GM19025 (cell line): Measurements from ENCODE around the gene KCNJ18.
"Not testable (repeated sequence)": the region's sequence is repeated elsewhere in the genome, so short reads cannot be mapped to it uniquely, and the experiment has no call there.

Experiments
- ATAC-seq: cut with Tn5 transposase; IDR thresholded peaks from one replicate; pipeline ENCODE4 v1.9.1; 2021; ENCODE audit warnings: mild to moderate bottlenecking, low read depth, moderate library complexity; ENCODE audit not compliant: unreplicated experiment

The KCNJ18 gene

DNA sequence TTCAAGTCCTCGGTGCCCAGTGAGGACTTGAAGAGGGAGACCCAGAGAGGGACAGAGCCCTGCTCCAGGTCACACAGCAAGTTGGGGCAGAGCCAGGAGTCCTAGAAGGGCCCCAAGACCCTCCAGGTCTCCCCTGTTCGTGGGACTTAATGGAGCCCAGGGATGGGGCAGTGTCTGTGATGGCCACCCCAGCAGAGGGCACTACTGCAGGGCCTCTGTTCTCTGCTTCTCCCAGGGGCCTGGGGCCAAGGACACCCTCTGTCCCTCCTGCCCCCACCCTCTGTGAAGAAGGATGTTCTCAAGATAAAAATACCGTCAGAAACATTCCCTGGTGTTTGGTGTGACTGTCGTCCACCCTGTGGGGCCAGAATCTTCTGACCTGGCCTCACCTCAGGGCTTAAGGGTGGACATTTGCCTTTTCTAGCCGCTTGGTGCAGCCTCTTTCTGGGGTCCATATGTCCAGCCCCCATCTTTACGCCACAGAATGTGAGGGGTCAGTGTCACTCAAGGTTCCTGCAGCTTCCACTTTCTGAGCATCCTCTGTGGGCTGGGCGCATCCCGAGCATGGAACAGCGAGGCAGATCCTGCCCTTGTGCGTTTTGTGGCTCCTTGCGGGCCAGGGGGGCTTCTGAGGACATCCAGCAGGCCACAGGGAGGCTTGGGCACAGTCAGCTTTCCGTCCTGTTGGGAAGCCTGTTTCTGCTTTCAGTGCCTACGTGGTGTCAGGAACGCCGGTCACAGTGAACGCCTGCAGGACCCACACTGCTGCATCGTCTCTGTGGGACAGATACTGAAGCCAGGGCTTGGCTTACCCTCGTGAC lies at the start of gene KCNJ18:
Gene KCNJ18 (plus strand): TSS at position 641 of the 821 bp plus-strand sequence. CDS start 10,264 bp downstream, outside the sequence.
- not testable (repeated sequence) for ATAC-seq

DNA sequence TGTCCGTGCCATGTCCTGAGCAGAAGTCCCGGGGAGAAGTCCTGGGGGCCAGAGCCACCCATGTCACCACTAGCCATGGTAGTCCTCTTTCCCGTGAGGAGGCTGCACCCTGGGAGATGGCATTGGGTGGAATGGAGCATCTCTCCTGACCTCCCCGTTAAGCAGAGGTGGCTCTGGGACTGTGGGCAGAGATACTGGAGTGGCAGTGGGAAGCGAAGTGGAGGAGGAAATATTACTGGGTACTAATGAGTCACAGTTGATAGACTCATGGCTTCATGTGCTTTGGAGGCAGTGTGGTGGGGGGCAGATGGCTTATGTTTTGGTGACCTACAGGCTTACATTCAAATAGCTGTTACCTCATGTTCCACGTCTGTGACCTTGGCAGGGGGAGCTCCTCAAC lies 44.2 kb upstream of the KCNJ18 start:
- not testable (repeated sequence) for ATAC-seq

DNA sequence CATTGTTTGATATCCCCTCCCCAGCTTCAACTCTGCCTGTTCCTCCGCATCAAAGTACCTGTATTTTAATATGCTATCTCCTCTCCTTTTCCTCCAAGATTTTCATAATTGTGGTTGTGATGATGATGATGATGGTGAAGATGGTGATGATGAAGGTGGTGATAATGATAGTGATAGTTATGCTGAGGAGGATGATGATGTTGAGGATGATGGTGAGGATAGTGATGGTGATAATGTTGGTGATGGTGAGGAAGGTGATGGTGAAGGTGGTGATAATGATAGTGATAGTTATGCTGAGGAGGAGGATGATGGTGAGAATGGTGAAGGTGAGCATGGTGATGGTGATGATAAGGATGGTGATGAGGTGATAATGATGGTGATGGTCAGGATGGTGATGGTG lies 42.3 kb upstream of the KCNJ18 start:
- ATAC-seq: not testable (repeated sequence)

DNA sequence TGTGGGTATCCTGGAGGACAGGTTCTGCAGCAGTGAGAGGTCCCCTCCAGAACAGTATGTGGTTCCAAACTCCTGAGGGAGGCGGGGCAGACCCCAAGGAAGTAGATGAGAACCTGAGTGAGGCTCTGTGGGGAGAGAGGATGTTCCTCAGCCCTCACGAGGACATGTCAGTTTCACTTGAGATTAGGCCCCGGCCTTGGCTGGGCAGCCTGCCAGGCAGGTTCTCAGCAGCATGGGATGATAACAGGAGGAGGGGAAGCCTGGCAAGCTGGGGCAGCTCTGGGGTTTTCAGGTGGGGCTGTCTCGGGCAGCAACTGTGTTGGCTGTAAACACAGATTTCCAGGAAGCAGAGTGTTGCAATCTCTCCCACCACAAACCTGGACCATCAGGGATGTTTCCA lies 40.3 kb upstream of the KCNJ18 start:
- ATAC-seq: not testable (repeated sequence)

DNA sequence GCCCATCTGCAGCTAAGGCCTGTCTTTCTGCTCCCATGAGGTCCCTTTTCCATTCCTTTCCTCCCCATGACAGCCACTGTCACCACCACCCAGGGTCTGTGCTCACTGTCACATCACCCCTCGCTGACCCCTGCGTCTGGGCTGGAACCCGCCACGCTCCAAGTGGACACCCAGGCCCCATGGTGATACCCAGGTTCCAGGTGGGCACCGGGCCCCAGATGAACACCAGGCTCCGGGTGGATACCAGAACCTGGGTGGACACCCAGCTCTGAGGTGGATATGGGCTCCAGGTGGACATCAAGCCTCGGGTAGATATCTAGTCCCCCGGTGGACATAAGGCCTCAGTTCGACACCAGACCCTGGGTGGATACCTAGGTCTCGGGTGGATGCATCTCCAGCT lies 39.1 kb upstream of the KCNJ18 start:
- not testable (repeated sequence) for ATAC-seq

DNA sequence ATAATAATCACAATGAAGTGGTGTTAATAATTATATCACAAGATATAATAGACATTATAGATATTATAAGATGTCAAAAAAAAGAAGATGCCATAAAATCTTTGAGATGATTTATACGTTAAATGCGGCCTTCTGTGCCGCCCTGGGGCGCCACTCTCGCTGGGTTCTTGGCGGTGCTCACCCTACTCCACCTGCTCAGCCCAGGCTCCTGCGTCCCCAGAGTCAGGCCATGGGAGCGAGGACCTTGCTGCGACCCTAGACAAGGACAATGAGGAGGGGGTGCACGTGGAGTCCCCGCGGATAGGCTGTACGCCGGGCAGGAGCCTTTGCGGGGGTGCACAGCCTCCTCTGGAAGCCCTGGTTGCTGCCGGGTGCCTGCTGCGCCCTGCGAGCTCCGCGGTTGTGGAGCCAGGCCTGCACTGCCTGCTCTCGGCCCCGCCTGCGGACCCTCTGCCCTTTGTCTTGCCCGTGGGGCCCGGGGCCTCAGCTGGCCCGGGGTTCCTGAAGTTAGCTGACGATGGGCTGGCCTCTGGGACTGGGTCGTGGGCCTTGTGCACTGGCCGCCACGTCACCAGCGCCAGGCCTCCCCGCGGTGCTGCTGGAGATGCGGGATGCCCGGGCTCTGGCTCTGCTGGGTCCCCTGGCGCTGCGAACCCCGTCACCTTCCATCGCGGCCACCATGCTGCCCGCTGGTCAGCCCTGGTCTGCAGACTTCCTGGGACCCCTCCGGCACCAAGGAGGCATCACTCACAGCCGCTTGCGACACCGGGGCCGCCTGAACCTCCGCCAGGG lies 35.6 kb upstream of the KCNJ18 start:
- not testable (repeated sequence) for ATAC-seq

DNA sequence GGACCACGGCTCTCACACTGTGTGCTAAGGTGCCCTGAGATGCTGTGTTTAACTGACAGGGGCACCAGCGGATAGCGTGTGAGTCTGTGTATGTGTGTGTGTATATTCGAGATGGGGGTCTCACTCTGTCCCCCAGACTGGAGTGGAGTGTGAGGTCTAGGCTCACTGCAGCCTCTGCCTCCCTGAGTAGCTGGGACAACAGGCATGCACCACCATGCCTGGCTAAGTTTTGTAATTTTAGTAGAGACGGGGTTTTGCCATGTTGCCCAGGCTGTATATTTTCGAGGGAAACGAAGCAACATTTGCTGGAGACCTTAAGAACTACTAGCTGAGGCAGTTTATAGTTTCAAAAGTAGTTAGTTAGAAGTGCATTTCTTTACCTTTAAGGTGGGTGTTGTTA lies 32.7 kb upstream of the KCNJ18 start:
- not testable (repeated sequence) for ATAC-seq

DNA sequence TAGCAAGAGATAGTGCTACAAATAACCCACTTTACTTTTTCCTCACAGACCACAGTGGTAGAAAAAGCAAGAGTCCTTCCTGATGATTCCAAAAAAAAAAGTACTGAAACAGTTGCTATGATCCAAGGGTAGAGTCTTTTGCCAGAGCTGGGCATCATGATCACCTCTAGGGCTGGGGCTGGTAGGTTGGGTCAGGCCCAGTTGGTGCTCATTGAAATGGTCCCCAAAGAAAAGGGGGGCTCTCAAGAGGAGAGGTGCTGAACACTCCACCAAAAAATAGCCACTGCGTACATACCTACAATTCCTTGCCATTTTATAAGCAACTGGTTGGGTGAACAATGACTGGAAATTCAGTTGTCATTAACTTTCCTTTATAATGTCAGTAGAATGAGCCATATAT lies 30.9 kb upstream of the KCNJ18 start:
- ATAC-seq: not testable (repeated sequence)

DNA sequence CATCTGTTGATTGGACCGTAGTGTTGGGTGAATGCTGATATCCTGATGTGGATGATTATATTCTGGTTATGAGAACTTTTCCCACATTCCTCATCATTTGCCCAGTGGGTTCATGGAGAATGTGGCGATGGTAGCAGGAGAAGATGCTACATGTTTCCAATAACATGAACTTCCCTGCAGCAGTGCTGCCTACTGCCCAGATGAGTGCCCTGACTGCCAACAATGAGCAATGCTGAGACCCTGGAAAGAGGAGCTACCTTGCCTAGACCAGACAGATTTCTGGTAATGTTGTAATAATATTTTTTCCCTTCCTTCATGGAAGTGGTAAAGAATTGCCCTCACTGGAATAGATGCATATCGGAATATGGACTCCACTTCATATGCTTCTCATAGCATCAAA lies 29.2 kb upstream of the KCNJ18 start:
- not testable (repeated sequence) for ATAC-seq

DNA sequence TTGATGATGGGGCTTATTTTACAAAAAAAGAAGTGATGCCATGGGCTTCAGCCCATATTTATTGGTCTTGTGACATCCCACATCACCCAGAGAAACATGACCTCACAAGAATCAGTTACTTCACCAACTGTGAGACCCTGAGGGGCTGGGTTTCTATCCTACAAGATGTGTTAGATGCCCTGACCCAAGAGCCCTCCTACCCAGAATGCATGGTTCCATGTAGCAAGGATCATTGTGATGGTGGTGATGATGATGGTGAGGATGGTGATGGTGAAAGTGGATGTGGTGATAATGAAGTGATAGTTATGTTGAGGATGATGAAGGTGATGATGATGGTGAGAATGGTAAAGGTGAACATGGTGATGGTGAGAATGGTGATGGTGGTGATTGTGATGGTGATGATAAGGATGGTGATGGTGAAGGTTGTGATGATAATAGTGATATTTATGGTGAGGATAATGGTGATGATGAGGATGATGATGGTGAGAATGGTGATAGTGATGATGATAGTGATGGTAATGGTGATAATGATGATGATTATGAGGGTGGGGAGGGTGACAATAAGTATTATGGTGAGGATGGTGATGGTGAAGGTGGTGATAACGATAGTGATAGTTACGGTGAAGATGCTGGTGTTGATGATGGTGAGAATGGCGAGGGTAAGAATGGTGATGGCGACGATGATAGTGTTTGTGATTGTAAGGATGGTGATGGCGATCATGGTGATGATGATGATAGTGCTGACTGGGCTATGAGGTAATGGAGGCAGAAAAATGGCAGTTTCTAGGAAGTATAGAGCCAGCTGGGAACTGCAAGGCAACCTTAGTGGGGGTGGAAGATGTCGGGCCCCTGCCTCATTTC lies 28.5 kb upstream of the KCNJ18 start:
- not testable (repeated sequence) for ATAC-seq

DNA sequence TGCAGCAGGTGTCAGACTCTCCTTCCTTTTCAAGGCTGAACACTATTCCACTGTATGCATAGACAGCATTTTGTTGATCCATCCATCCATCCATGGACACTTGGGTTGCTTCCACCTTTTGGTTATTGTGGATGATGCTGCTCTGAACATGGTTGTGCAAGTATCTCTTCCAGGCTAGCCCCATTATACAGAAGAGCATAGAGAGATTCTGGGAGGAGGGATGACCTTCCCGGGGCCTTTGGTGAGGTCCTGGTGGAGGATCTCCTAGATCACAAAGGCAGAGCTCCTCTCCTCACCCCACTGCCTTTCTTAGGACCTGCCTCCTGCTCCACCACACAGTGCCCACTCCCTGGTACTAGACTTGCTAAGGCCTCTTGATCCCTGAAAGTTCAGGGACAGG lies 27.2 kb upstream of the KCNJ18 start:
- ATAC-seq: not testable (repeated sequence)

DNA sequence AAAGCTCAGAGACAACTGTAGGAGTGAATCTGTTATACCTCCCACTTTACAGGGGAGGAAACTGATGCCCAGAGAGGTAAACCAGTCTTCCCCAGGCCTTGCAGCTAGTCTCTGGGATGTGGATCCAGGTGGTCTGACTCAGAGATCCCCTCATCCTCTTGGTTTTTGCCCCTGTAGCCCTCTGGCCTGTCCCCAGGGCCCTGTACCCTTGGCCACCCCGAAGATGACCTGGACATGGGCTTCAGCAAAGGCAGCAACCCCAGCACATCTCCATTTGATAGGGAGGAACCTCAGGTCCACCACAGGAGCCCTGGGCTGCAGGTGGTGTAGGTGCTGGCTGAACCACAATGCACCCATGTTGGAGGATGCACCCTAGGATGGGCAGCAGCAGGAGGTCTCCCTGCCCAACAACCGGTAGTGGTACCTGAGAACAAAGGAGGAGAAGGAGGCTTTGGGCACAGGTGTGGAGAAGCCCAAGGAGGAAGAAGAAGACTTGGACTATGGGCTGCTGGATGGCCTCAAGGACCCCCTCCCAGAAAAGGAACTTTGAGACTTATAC lies 26.3 kb upstream of the KCNJ18 start:
- ATAC-seq: not testable (repeated sequence)

DNA sequence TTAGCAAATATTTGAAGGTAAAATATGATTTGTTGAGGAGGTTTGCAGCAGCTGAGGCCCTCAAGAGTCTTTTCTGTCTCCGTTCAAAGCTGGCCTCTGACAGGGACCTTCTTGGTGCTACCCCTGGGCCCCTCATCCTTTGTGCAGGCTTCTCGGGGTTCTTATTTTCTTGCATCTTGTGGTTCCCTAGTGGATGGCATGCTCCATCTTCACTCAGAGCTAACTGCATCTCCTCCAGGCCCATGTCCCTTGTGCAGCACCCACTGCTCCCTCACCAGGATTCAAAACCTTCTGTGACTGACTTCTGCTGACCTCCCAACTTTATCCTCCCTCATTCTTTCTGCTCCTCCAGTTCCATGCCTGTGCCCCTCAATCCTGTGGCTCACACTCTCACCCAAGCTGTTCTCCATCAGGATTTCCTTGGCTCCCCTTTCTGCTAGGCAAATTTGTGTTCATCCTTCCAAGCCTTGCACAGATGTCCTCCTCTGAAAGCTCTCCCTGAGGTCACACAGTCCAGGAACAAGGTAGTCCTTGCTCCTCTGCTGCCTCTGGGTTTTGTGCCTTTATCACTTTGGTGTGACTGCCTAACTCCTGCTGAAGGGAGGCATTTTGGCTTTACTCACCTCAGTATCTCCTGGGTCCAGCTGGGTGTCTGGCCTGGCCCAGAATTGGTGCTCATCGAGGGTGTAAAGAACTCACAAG lies 25.5 kb upstream of the KCNJ18 start:
- not testable (repeated sequence) for ATAC-seq

DNA sequence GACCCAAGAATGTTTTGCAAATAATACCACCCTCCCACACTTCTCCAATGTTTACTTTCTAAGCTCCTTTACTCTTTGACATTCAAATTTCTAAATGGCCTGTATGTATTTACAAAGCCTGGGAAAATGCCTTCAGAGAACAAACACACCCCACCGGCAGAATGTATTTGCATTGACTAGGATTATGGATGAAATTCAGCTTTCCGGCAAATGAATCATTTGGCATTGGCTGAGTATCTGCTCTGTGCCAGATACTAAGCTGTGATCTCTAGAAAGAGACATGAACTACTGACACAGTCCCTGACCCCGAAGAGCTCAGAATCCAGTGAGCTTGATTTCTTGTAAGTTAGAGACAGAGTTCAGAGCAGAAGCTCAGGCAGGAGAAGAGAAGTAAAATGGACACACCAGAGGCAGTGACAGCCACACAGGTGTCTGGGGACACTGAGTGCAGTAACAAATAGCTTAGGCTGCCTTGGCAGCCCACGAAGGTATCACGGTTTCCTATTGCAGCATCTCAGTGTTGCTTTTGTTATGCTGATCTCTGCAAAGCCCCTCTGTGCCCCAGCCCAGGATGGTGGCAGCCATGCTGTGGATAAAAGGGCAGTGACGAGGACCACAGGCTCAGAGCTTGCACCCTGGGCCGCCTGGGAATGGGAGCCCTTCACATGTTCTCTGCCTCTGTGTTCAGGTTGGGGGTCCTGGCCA lies 24.8 kb upstream of the KCNJ18 start:
- ATAC-seq: not testable (repeated sequence)

DNA sequence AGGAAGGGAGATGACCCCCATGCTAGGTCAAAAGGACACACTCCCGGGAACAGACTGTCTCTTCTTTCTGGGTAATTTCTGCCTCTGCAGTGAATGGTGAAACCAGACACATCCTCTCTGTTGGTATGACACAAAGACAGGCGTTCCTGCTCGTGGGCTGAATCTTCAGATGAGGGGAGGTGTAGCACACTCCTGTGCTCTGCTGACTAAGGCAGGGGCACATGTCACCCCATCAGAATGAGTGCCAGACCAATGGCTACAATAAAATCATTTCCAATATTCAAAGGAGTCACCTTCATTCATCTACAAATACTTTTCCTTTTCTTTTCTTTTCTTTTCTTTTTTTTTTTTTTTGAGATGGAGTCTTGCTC lies 24.2 kb upstream of the KCNJ18 start:
- not testable (repeated sequence) for ATAC-seq

DNA sequence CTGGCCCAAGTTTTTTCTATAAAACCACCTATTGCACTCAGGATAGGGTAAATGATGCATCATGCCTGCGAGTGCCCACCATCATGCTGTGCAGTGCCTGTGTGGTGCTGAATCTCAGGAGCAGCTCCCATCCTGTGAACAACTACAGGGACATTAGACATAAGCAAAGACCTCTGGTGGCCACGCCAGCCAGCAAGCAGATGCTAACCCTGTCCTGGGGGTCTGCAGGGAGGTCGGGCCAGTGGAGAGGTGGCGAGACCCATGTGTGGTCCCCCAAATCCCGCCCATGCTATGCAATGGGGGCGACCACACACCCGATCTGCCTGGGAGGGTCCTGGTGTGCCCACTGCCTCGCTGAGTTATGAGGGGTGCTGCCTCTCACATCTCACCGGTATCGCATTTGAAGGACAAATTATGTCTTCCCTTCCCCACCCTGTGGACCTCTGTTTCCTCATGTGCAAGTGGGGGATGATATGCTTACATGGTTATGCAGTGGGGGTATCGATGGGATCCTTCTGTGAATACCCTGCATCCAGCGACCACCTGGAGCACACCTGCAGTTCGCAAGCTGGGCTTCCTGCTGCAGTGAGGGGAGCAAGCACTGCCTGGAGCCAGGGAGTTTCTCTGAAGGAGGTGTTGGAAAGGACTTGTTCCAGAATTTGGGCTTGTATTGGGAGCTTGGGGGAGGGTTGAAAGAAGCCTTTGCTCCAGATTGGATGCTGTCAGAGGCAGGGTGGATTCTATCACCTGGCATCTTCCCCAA lies 23.4 kb upstream of the KCNJ18 start:
- ATAC-seq: not testable (repeated sequence)

DNA sequence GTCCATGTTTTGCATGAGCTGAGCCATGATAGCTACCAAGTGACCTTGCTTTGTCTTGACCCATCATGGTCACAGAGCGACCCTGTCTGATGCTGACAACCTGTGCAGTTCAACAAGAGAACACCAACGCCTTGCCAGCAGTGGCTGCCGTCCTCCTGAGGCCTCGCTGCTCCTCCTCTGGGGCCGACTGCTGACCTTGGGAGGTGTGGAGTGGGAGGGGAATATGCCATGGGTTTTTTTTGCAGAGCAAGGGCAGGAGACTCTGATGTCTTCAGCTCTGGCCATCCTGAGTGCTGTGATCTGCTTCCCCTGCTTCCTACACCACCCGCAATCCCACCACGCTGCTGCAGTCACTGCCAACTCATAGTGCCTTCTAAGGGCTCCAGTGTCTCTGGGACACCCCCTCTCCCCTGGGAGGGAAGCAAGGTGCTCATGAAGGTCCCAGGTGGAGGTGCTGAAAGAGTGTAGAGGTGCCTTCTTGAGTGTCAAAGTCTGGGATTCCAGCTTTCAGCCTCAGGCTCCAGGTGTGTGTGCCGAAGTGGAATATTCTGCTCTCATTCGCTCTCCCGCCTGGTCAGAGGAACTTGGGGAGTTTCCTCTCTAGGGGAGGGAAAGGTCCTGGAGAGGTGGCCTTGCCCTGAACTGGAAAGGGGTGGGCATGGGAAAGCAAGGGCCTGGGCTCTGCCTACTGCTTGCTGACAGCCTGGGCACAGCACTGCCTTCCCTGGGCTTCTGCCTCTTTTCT lies 22.5 kb upstream of the KCNJ18 start:
- ATAC-seq: not testable (repeated sequence)
